Stimulated activated CD4-positive, alpha-beta T cell treated with anti-CD3 and anti-CD28 coated beads, Interleukin-2, amount 100 ng/mL, for 24 hours (primary cell): ENCODE data around the gene CNIH3.

Experiments used
- DNase-seq, 2 donors: peaks; one replicate each; pipeline ENCODE4 v3.0.0-alpha.2; 2020

CNIH3 gene

DNA sequence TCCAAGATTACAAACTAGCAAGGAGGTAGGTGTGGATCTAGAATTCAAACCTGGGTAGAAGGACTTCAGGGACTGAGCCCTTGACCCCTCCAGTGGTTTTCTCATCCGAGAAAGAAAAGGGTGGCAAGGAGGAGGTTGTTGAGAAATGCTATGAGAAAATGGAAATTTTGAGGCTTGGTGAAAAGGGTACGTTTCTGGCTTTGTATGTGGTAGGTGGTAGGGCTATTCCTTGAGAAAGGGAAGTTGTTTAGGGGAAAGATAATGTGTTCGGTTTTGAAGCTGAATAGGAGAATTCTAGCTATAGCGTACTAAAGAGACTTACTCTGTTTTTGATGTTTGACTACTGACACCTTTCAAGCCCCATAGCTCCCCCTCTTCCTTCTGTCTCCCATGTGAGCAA is 133.8 kb downstream of the CNIH3 start:
- DNase-seq = no peak

DNA sequence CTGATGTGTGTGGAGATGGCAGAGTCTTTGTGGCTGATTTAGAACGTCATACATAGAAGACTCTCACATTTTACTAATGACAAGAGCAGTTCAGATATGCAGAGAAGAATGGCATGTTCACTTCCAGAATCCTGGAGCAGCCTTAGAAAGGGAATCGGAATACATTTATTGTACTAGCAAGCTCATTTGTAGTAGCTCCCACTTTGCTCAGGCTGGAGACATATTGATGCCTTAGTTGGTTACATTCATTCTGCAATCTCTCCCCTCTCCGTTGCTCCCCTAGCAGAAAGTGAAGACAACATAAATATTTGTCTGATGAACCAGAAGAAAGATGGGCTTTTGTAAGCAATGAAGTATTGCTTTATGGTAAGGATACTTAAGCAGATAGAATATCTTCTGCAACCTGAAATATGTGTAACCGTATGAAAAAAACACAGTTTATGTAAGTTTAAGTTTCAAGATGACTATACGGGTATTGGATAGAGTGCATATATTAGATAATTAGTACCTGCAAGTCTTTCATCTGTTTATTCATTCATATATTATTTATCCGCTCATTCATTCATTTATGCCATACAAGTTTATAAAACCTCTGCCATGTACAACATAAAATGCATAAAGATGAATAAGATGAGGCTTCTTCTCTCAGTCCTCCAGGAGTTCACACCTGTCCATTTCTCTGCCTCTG is 135.7 kb downstream of the CNIH3 start:
- no peak for DNase-seq

DNA sequence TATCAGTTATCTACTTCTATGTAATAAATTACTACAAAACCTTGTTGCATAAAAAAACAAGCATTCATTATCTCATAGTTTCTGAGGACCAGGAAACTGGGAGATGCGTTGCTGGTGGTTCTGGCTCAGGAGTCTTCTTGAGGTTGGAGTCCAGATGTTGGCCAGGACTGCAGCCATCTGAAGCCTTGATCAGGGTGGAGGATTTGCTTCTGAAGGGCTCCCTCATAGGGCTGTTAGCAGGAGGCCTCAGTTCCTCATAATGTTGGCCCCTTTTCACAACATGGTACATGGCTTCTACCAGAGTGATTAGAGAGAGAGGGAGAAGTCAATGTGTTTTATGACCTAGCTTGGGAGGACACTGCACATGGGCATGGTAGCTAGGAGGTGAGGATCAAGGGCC is 137.4 kb downstream of the CNIH3 start:
- DNase-seq = no peak

DNA sequence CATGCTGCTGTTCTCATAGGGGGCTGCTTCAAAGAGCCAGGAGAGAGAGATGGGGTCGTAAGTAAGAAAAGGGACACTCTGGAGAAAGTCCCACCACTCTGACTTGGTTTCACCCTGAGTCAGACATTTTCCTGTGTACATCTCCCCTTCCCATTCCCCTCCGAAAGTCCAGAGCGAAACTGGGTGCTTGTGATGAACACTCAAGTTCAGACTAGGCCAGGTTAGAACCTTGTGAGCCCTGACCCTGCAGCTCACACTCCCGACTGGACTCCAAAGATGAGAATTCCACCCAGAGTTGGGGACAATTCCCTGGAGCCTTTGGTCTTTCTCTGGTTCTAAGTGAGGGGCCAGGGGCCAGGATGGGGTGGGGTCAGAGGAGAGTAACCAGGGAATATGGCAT is 139.5 kb downstream of the CNIH3 start:
- no peak for DNase-seq

DNA sequence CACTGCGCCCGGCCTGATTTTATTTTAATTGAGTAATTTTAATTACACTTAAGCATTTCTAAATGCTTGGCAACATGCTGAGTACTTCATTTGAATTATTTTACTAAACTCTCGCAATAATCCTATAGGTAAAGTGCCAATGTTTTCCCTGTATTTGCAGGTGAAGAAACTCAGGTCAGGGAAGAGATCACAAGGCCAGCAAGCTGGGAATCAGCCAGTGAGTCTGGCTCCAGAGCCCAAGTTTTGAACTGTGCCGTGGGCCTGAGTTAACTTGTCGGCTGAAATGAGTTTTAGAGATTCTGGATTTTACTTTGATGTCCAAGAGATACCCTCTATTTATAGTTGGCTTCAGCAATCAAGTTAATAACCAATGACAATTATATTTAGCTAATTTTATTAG is 141.4 kb downstream of the CNIH3 start:
- no peak for DNase-seq

DNA sequence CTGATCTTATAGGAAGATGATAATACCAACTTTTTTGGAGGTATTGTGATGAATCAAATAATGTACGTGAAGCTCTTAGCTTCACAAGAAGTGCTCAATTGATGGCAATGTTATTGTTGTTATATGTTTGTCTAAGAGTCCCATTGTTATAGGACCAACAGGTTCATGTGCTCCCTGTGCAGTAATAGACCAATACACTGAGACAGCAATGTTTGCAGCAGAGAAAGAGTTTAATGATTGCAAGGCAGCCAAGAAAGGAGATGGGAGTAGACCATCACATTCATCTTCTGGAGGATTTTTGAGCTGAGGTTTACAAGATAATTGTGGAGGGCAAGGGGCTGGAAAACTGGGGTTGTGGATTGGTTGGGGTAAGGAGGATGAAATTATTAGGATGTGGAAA is 143.0 kb downstream of the CNIH3 start:
- no peak for DNase-seq

DNA sequence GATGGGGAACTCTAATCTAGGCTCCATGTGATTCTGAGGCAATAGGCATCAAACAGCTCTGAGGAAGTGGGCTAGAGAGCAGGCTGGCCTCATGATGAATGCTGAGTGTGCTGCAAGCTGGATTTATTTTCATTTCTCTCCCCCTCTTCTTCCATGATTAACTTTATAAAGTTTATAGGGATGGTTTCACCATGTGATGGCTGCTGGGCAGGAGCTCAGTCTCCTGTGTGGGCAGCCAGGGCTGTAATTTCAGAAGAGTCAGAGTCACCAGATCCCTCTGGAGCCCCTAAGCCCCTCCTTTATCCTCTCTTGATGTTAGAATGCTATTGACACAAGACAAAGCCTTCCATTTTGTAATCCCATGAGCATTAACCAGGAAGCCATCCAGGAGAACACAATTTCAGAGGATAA is 143.6 kb downstream of the CNIH3 start:
- no peak for DNase-seq

DNA sequence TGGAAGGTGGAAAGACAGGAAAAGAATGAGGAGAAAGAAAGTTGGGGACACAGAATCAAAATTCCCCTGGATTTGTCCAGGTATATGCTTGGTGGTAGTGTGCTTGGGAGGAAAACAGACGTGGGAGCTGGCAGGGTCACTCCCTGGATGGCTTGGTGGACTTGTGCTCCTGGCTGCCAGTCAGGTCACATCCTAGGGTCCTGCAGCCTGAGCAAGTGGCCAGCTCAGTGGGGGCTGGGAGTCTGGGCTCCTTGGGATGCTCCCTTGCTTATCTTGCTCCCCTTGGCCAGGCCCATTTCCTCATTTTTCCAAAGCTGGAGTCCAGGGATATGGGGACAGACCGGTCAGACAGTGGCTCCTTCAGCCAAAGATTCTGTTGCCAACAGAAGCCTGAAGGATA is 144.0 kb downstream of the CNIH3 start:
- DNase-seq = no peak

DNA sequence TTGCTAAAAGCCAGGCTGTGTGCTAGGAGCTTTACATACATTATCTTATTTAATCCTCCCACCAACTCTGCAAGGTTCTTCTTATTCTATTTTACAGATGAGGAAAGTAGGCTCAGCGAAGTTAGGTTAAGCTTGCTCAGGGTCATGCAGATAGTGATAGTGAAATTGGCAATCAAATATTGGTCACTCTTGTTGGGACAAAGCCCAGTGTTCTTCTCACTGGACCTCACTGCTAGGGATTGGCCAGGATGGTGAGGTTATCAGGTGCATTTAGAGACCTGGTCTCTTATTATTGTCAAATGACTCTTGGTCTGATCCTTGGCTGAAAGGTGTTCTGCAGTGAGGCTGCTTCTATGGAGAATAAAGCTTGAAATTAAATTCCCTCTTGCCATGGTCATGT is 145.1 kb downstream of the CNIH3 start:
- no peak for DNase-seq

DNA sequence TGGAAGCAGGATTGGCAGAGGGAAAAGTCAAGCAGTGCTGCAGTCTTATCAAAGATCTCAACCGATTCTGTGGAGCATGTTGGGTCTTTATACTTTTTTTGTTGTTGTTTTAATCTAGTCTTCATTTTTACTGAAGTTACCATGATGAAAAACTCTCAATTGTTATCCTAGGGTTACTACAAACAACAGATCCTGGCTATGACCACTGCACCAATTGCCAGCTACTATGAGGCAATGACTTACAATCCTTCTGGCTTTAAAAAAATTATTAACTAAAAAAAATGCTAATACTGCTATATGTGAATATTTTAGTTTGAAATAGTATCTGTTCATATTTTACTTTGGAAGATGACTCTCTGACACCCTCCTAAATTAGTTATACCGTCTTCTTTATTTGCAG is 145.9 kb downstream of the CNIH3 start:
- DNase-seq = no peak

DNA sequence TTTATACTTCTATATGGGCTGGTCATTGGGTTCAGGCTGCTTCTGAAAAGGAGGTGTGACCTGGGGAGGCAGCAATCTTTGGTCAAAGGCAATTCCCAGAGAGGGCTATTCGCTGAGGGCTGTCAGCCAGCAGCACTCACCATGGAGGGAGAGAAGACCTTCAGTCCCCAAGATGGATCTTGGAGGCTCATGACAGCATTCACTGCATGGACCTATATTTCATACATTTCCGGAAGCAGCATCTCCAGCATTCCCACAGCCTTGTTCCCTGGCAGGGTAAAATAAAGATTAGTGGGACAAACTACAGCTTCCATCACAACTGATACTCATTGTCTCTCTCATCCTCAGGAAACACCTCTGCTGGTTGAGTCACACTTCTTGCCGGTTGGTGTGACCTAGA is 146.6 kb downstream of the CNIH3 start:
- no peak for DNase-seq

DNA sequence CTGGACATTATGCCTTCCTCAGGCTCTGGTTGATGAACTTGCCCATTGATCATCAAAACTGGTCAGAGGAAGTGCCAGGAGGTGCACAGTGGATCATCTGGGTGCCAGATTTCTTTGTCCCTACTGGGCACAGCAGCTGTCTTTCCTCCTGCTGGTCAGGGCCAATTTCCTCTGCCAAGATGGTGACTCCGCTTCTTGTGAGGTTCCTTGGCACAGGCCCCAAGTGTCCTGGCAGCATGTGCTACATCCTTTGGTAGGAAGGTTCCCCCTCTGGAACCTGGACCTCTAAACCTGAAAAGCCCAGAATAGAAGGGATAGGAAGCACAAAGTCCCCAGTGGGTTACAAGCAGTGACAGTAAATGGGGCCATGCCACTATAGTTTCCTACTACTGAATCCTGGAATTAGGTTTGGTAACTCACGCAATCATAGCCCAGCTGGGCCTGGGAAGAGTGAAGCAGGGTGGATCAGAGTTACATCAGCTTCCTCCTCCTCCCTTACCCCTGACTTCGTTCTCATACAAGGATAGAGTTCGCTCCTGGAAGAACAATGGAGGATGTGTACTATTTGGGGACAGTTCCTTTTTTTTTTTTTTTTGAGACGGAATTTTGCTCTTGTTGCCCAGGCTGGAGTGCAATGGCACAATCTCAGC is 147.1 kb downstream of the CNIH3 start:
- DNase-seq = no peak

DNA sequence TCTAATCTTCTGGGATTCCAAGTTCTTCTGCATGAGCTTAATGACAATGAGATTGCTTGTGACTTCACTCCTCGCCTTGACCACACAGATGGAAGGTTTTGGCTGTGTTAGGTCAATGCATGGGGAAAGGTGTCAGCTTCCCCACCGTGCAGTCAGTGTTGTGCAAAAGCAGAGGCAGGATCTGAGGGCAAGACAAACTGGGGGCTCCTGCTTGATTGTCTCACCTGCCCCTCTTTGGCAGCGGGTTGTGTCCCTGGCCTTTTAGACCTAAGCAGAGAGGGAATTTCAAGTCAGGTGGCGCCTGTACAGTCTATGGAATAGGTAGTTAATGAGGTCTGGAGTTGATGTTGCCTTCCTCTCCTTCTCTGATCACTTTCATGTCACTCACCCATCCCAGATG is 150.1 kb downstream of the CNIH3 start:
- DNase-seq = no peak

DNA sequence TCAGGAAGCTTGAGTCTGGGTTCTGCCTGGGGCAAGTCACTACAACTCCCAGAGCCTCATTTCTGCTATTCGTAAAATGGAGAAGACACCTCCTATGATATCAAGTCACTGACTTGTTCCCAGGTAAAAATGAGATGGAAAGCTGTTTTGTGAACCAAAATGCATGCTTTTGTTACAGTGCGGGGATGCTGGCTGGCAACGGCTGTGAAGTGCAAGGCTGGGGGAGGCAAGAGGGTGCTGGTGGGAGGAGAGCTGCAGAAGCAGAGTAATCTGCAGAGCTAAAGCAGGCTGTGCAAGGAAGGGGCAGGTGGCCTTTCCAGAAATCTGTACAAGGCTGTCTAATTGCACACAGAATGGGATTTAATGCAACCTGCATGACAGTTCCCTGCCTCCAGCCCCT is 150.9 kb downstream of the CNIH3 start:
- no peak for DNase-seq

DNA sequence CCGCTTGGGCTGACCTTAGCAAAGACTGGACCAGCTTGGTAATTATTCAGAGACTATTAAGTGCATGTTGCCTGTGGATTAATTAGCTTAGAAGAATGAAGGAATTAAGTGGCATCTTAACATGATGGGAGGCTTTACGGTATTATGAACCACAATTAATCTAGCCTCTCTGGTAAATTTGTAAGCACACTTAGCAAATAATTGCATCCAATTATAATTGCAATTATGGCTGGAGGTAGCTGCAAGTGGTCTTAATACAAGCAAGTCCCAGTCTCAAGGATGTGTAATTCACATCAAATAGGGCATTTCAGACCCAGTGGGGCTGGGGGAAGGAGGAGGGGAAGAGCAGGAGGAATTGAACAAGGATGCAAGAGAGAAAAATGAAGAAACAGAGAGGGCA is 151.6 kb downstream of the CNIH3 start:
- no peak for DNase-seq

DNA sequence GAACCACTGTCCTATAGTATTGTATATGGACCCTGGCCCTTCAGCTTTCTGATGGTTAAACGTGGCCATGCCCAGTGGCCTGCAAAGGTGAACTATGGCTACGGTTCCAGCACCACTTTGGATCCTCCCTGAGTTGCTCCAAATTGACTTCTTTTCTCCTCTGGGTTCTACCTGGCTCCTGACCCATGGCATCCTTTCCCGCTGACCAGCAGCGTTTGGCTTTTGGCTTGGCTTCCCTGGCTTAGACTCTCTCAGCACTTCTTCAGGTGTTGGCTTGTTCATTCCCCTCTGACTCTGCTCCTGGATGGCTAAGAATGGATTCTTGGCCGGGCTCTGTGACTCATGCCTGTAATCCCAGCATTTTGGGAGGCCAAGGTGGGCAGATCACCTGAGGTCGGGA is 152.9 kb downstream of the CNIH3 start:
- no peak for DNase-seq

DNA sequence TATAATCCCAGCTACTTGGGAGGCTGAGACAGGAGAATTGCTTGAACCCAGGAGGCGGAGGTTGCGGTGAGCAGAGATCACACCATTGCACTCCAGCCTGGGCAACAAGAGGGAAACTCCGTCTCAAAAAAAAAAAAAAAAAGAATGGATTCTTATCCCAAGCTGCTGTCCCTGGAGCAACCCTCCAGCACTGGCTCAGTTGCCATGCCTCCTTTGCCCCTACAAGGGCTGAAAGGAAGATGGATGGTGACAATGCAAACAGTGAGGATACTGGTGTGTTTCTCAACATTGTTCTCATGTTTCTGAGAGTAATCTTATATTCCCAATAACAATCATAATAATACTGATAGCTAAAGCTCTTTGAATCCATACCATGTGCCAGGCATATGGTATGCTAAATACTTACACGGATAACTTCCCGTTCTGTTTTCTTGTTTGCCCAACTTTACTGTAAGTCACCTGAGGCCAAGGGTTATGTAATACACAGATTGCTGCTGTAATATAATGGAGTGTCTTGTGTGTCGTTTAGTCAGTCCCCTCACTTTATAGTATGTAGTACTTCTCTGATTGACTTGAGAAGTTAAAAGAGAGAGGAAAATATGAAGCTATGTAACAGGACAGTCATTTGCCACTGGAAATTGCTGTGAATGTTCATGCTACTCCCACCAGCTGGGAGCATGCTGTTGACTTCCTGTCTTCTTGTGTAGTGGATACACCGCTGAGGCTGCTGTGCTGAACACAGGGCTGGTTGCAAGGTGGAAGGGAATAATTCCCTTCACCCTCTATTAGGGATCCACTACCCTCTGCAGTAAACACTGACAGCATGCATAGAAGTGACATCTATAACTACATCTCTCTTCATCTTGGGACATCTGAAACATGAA is 153.6 kb downstream of the CNIH3 start:
- no peak for DNase-seq

DNA sequence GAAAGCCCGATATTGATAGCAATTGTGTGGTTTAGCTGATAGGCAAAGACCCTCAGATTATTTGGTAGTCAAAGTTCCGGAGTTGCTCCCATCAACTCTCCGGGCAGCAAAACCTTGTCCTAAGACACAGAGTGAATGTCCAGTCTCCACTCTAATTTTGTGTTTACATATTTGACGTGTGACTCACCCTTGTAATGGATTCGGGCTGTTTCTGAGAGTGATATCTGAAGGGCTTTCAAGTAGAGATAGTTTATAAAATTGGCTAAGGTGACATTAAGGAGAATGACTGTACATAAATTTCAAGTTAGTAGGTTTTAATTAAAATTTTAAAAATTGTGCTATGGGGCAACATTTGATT is 154.2 kb downstream of the CNIH3 start:
- no peak for DNase-seq

DNA sequence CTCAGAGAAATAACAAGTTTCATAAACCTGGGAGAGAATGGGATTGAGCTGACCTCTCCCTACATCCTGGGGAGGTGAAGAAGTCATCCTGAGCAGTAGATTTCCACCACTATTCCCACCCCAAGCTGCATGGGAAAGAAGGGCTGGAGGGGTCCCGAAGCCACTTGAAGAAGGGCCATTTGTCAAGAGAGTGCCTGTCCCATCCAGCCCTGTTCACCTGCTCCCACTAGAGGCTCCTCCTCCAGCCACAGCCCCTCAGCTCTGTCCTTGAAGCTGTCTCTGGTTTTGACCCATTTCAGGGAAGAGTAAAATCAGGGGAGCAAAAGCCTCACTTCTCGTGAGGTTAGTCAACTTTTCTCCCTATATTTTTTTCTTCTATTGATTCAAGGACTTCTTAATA is 157.5 kb downstream of the CNIH3 start:
- no peak for DNase-seq

DNA sequence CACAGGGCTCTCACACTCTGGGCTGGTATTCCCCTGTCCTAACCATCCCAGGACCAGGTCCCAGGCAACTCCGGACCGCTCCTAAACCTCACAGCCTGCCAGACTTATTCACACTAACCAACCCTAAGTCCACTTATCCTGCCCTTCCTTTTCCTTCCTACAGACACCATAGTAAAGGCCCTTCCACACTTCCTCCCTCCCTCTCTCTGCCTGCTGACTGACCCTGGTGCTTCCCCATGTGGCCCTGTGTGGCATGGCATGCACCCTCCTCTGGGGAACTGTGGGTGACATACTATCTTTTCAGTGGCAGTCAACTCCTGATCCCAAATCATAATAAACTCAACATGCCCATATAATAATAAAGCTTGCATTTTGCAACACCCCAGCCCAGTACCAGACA is 158.3 kb downstream of the CNIH3 start:
- no peak for DNase-seq

DNA sequence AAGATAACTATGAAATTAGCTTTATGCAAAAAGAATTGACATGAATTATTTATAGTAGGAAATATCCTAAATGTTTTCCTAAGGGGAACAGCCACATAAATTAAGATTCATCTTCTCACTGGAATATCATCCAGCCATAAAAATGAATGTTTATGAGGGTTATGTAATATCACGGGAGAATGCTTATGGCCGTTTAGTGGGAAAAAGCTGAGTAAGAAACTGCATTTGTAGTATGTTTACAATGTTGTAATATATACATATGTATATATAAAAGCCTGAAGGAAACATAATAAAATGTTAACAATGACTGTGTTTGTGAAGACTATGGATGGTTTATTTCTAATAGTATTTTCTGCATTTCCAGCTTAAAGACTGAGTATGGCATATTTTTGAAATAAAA is 161.1 kb downstream of the CNIH3 start:
- no peak for DNase-seq

DNA sequence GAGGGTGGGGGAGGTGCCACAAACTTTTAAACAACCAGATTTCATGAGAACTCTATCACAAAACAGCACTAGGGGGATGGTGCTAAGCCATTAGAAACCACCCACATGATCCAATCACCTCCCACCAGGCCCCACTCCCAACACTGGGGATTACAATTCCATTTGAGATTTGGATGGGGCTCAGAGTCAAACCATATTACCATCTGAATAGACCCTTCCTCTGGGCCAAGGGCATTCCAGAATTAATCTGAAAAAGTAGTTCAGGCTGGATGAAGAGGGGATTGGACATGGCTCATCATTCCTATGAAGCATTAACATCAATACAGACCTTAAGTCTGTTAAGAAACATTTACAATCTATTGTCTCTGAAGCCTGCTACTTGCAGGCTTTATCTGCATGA is 163.4 kb downstream of the CNIH3 start:
- no peak for DNase-seq

DNA sequence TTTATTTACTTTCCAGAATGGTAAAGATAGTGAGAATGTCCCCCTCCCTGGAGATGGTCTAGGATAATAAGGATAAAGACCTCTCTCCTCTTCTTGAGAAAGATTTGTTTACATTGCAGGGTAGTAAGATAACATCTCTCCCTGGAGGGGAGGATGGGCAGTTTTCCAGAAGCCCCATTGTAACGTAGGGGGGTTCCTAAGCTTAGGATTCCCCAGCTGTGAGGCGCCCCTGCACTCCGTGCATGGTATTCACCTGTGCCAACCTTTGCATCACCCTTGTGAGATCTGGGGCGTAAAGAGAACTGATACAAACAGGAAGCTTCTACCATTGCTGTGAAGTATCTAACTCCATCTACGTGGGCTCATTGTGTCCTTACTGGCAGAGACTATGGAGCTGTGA is 164.6 kb downstream of the CNIH3 start:
- DNase-seq = no peak

DNA sequence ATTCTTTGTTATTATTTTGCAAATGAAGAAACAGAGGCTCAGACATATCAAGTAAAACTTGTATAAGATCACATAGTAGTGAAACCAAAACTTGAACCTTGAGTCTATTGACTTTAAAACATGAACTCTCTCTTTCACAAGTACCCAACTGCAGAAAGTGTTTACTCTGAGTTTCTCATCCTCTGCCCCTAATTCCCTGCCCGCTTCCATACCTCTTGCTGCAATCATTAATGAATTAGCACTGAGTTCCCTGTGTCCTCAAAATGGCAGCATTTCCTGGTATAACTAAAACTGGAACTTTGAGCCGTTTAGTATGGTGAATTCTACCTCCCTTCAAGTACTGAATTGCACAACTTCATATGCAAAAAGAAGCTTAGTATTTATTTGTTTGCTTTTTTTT is 165.7 kb downstream of the CNIH3 start:
- no peak for DNase-seq
